Renal cortical epithelial cell (primary cell): Measurements from ENCODE around the gene SLC9A9. TPM values are rescaled to one million over a fixed set of nuclear protein-coding genes. Genes with fewer than 3 reads are reported as not detected.
"Not testable (repeated sequence)": the region's sequence is repeated elsewhere in the genome, so short reads cannot be mapped to it uniquely, and the experiment has no call there.

Experiments
- DNase-seq: peaks from one replicate; pipeline ENCODE4 v3.0.0-alpha.2; 2011; ENCODE audit warnings: low read depth
- total RNA-seq: library from RNA; depleted of rRNA; stranded (reverse); fragments of >200 nt; gene quantifications from 2 replicates; pipeline ENCODE4 v1.2.3, GENCODE V29; 2014

Gene SLC9A9
- 1.0 and 2.4 TPM in 2 replicates for total RNA-seq

DNA sequence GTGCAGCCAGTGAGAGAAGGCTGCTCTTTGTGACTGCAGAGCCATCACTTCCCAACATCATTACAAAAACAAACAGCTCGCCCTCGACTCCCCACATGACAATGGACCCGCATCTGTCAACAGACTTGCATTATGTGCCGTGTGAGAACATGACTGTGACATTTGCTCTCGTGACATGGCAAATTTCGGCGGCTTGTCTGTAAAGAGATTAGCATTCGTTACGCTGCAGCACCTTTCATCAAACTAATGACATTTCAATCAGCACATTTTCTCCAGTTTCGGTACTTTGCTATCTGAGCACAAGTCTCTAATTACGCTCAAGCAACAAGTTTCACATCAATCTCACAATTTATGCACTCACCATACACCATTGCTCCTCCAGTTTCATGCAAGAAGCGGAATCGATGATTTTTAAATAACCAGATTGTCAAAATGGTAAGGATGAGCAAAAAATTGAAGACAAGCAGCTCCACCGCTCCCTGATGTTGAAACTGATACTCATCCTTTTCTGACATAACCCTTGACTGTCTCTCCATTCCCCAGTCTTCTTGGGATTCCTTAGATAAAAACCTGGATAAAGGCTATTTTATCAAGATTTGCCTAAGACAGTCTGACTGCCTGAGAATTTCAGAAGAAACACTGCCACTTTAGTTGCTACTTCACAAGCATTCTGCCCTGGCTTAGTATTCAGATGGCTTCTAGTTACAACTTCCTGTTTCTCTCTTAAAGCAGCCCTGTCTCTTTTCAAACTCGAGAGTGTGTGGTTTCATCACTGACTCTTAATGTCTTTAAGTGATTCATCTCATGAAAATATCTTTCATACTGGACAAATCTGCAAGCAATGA is at the start of gene SLC9A9:
TSS of gene SLC9A9 (minus strand) at position 682 of the 845 bp plus-strand sequence. CDS start at position 536, 146 bp downstream.
- peak; percentile 68 for DNase-seq

DNA sequence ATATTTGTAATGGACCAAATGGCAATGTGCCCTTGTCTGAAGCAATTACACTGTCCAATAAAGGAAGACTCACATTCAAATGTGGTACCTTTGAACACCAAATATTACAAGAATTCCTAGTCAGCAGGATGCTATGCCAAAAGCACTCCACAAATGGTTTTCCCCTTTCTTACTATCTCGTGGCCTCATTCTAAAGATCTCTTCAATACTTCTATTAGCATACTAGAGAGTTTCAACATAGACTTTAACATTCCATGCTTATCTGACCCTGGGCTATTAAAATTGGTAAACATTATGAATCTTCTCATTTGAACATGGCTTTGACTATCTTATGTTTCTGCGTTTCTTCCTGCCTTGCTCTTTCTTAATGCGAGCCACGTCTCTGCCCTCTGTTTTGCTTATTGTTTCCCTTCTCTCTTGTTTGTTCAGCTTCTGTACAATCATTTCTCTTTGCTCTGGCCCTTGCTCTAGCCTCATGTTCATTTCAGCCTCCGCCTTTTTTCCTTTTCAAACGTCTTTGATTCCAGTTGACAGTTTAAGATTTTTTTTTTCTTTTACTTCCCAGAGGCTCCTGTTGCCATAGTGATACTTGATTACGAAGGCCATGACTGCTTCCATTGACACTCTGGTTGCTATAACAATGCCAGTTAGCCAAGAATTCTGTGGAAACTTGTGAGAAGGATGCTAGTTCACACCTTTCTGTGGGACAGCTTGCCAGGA is 49.5 kb upstream of the SLC9A9 start:
- DNase-seq, result peak; percentile 44

DNA sequence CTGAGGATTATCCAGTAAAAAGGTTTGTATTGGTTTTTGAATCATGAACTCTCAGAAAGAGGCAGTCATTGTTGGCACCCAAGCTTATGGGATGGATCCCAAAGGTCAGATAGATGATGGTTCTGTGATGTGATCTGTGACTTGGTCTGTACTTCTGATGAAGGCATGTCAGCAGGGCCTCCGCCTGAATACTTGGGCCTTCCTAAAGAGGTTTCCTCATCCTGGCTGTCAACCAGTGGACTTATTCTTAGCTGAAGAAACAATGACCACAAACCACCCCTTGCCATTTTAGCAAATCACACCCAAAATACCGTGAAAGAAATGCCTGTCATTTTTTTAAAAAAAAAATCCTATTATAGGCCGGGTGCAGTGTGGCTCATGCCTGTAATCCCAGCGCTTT is 48.2 kb upstream of the SLC9A9 start:
- DNase-seq, result no peak

DNA sequence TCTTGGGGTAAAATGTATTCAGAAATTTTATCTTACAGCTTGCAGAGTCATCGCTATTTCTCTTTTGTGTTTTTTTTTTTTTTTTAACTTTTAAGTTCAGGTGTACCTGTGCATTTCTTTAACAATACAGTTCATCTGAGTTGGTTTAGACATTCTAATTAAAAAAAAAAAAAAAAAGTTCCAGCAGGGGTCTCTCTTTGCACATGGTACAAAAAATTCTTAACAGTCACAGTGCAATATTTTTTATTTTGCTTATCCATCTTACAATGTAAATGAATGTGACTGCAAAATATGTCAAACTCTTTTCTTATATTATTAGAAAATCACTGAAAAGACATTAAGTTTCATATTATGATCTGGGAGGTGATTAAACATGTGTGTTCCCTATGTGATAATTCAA is 47.5 kb upstream of the SLC9A9 start:
- peak; percentile 7 for DNase-seq

DNA sequence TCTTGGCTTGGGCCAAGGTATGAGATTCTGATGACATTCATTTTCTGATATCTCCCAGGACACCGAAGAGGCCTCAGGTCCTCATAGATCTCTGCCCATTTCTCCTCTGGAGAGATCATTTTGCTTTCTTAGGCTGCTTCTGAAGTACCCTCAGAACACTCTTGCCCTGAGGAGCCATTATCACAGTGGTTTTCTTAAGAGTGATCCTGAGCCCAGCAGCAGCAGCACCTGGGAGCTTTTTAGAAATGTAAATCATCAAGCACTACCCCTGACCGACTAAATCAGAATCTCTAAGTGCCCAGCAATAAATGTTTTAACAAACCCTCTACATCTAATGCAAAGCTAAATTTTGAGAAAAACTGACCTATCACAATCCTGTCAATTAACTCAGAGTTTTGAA is 40.6 kb upstream of the SLC9A9 start:
- no peak for DNase-seq

DNA sequence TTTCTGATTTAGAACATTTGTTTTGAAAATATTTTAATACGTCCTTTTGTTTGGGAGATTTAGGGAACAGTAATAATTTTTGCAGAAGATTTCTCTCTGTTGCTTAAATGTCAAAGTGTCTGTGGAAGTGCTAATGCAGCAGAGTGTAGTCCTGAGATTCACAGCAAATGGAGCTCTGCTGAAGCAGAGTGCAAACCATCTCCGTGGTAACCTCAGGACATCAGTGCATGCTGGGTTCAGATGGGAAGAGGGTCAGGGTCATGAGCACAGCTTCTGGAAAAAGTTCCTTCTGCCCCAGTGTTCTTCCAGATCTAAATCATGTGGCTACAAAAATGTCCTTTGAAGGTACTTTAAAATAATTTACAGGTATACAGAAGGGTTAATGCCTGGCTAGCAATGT is 39.9 kb upstream of the SLC9A9 start:
- DNase-seq, result no peak

DNA sequence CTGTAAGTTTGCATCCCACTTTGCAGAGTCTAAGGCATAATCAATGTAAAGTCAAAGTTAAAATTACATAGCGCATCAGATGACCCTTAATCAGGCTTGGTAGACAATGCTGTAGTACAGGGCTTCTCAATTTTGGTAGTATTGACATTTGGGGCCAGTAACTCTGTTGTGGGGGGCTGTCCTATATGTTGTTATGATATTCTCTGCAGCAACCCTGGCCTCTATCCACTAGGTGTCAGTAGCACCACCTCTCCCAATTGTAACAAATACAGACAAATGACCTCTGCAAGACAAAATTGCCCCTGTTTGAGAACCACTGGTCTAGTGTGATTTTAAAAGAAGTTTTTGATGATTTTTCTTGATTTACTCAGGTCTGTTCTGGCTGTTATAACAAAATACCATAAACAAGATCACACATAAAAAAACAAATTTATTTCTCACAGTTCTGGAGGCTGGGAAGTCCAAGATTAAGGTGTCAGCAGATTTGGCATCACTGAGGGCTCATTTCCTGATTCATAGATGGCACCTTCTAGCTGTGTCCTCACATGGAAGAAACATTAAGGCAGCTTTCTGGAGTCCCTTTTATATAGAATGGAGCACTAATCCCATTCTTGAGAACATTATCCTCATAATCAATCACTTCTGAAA is 37.6 kb upstream of the SLC9A9 start:
- peak; percentile 18 for DNase-seq

DNA sequence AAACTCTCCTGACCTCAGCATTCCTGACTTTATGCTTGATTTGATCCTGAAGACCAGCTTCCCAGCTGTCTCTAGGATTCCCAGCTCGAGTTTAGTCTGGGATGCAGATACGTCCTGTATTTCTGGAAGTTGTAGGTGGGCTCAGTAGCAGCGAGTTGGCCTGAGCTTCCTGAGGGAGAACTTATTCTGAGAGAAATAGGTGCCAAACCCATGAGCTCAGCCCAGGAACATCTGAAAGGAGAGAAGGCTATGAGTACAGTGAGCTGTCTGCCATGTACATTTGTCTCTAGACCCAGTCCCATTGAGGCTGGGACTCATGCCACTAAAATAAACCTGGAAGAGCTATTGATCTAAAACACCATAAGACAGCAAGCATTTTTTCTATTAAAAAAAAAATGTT is 36.6 kb upstream of the SLC9A9 start:
- DNase-seq, result no peak

DNA sequence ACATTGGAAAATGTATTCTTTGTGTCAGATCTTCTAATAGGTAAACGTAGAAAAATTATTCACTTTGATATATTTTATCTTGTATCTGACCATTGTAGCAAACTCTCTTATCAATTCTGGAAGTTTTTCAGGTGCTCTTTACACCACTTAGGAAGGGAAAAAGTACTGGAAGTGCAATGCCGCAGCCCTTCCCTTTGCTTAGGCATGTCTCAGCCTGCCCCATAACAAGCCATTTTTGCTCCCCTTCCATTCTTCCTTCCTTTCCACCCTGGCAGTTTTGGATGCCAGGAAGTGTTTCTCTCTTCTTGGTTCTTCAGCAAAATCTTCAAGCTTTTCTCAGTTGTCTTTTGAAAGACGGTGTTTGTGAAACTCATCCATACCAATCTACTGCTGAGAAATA is 34.9 kb upstream of the SLC9A9 start:
- no peak for DNase-seq

DNA sequence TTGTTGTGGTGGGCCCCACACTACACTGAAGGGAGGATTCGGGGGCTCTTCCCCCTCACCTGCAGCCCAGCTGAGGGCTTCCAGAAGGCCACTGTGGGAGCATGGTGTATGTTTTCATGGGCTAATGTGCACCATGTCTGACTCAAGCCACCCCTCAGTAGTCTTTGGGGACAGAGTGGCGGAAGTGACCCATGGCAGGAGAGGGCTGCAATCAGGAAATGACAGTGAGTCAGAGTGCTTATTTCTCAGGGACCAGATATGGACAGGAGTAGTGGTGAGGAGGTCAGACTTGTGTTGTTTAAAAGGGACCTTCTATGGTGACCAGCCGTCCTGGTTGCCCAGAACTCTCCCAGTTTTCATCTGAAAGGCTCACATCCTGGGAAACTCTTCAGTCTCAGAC is 32.8 kb upstream of the SLC9A9 start:
- no peak for DNase-seq

DNA sequence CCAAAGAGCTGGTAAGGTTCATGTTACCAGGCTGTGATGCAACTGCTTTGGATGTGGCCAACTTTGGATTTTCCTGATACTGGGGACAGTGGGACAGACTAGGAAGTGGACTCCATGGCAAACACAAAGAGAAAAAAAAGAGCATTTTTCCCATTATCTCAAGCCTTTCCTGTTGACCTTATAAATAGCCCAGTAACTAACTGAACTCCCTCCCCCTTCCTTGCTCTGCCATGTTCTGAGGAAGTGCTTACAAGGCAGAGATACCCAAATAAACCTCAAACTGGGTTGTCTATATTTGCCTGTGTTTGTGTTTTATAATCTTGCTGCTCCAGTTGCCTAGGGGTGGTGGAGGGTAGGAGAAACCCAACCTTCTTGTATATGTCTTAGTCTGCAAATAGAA is 27.3 kb upstream of the SLC9A9 start:
- no peak for DNase-seq

DNA sequence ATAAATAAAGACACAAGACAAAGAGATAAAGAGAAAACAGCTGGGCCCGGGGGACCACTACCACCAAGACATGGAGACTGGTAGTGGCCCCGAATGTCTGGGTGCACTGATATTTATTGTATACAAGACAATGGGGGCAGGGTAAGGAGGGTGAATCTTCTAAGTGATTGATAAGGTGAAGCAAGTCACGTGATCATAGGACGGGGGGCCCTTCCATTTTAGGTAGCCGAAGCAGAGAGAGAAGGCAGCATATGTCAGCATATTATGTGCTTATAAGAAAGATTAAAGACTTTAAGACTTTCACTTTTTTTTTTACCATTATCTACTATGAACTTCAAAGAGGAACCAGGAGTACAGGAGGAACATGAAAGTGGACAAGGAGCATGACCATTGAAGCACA is 25.3 kb upstream of the SLC9A9 start:
- DNase-seq, result not testable (repeated sequence)

DNA sequence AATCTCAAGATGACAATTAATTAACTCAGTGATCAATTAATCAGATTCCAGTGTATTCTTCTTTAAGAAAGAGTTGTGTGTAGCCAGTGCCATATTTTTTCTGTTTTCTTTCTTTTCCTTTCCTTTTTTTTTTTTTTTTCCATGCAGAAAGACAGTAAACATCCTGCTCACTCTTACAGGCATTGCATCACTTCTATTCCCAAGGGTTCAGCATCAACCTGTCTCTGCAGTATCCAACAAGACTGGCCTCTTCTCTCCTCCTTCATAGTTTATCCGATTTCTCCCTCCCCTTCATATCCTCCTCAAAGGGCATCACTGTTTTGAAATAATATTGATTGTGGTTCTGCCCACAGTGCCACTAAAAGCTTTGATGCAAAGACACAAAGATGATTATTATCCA is 17.0 kb upstream of the SLC9A9 start:
- no peak for DNase-seq

DNA sequence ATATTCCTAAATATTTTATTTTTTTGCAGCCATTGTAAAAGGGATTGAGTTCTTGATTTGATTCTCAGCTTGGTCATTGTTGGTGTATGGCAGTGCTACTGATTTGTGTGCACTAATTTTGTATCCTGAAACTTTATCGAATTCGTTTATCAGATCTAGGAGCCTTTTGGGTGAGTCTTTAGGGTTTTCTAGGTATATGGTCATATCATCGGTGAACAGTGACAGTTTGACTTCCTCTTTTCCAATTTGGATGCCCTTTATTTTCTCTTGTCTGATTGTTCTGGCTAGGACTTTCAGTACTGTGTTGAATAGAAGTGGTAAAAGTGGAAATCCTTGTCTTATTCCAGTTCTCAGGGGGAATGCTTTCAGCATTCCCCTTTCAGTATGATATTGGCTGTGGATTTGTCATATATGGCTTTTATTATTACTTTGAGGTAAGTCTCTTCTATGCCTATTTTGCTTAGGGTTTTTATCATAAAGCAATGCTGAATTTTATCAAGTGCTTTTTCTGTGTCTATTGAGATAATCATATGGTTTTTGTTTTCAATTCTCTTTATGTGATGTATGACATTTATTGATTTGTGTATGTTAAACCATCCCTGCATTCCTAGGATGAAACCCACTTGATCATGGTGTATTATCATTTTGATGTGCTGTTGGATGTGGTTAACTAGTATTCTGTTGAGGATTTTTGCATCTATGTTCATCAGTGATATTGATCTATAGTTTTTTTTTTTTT is 11.4 kb upstream of the SLC9A9 start:
- no peak for DNase-seq

DNA sequence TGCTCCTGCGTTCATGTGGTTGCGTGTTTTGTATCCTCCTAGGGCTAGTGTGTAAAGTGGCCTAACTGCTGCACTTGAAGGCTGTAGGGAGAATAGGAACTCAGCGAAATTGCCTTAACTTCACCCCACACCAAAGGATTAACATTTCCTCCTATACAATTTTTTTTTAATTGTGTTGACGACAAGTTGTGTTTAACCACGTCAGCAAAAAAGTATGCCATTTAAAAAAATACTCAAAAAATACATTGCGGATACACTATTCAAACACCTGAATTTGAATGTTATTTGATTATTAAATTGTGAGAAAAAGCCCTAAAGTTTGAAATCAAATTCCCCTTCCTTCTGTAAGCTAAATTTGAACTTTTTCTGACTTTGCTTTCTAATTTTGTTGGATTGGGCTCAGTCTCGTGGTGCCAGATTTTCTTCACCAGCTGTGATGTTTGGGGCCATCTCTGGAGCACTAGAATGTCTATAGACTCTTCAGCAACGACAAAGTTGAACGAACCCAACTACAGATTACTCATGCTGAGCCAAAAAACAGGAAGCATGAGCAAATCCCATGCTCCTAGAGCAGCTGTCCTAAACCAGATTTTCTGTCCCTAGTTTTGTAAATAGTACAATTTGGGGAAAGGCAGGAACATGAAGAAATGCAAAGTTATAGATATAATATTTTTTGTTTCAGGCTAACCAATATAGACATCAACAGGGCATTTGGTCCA is 8.1 kb upstream of the SLC9A9 start:
- DNase-seq, result no peak

DNA sequence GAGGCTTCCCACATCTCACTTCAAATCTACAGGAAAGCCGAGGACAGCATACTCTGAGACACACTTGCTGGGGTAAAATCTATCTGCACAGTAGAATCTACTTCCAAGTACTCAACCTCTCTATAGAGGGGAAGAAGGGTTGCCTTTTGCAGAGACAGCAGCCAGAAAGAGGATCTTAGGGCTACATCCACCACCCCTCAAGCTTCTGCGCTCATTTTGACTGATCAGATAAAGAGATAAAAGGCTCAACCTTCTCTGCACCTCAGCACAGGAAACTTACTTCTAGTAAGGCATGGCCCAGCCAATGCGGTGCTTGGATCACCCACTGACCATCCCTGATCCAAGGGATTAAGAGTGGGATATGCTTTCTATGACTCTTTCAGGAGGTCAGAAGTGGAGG is 6.9 kb upstream of the SLC9A9 start:
- no peak for DNase-seq

DNA sequence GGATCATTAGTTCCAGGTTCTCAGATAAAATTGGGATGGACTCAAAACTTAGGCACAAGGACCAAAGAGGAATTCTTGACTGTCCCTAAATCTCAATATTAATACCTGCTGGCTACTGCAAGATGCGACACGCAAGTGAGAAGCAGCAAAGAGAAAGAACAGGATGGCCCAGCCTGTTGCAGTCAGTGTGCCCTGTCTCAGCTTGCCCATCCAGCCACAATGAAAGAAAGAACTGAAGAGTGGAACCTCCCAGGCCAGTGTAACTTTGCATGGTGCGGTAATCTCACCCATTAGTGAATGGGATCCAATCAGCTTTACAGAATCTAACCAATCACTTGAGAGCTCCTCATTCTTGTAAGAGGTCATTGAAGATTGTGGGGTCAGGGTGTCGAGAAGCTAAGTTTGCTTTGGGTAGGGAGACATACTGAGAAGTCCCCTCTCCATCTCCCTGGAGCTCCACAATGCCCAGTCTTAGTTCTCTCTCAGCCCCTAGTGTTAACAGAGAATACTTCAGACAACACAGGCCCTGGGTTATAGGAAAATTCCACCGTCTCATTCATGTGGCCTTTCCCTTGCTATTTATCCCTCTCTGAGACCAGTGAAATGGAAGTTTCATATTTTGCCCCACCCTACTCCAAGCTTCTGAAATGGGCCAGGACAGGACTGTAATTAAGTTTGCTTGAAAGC is 3.2 kb upstream of the SLC9A9 start:
- DNase-seq, result no peak

DNA sequence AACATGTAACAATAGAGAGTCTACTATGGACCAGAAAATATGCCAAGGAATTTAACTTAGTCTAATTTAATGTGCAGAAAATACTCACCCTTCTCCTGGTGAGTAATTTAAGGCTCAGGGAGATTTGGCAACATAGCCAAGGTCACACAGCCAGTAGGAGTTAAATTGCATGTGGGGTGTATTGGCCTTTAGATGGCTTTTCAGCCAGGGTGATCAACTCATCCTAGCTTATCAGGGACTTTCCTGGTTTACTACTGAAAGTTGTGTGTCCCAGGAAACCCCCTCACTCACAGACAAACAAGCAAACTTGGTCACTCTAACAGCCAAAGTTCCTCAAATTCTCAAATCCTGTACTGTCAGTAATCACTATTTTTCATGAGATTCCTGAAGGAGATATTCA is 2.6 kb upstream of the SLC9A9 start:
- peak; percentile 5 for DNase-seq

DNA sequence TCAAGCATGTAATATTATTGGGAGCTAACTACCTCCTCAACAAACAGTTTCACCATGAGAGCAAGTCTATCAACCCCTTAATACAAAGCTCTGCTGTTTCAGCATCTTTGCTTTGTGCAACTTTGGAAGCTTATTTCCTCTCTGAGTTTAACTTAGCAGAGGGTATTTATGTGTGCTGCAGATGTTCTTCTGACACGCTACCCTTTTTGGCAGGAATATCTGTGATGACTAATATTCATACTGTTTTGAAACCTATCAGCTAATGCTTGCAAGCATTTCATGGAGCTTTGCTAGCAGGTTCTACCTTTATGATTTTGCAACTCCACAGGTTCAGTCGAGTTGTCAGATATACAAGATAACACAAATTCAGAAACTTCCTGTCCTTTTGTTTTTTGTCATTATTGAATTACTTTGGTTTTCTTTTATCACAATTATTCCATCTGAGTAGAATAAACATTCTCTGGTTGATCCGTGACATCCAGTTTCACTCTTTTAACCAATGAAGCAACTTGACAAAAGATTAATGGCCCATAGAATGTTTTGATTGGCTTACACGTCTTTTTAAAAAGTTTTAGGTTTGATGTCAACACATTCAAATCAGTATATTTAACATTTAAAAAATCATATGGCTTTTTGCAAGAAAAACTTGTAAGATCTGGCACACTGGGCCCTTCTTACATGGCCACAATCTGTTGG is 1.7 kb upstream of the SLC9A9 start:
- DNase-seq, result peak; percentile 19

DNA sequence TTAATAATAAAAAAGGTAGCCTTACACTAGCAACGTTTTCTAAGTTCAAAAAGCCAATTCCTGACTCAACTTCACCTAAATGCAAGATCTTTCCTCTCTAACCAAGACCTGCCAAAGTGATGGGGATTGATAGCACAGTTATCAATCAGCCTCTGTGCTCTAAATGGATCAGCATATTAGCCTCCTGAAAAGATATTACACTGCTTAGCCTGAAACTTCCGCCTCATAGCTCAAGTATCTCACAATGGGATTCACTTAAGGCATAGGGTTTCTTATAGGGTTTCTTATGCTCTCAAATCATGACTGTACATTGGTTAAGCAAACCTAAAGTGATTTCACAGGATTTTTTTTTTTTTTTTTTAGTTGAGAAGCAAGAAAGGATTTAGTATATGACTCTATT is 436 bp upstream of the SLC9A9 start:
- DNase-seq, result no peak
